ENCODE results near the gene EBF3.

EBF3 gene

DNA sequence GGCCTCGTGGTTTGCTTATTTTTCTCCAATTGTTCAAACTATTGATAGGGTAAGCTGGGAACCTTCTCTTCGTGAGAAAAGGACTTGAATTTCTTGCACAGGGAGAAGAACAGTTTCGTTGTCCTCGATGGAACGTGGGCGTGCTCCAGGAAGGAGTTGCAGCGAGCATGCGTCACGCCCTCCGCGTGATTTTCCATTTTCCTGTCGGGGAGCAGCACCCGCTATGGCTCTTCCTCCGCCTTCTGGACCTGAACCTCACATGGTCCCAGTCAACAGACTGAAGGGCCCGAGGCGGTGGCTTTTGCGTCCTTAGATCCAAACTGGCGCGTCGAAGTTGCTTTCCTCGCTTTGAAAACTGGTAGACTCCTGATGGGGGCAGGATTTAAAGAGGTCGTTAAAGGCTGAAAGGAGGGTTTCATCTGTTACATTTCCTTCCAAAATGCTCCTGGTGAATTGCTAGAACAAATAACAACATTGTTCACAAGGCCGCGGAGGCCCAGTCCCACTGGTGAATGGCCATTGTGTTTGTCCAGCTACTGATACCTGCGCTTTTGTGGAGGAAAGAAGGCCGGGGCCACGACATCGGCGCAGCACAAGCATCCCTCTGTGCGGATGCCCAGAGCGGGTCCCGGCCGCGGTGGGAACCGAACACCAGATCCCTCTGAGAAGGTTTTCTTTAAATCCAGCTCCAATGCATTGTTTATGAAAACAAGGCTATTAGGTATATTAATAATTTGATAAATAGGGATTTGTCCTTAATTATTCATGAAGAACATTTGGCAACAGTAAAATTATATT, 75.9 kb downstream of the EBF3 start:
- no peak for DNase-seq

DNA sequence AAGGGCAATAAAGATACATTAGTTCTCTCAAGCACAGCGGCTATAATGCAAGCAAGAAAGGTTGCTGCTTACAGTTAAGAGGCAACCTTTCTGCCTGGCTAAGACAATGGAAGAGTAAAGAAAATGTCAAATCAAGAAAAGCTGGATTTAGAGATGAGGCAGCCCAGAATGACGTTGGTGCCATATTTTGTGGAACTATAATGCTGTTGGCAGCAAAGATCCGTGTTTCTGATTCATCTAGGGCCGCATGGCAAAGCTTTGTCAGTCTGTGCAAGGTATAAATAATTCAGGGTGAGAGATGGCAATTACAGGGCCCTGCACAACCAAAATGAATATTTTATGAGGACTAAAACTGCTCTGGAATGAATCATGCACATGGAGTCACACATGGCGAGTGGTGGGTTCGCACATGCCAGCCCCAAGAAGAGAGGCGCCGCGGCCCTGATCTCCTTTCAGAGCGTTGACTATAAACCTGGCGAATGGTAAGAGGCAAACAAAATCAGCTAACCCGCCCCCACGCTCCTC, 76.6 kb downstream of the EBF3 start:
- DNase-seq = no peak

DNA sequence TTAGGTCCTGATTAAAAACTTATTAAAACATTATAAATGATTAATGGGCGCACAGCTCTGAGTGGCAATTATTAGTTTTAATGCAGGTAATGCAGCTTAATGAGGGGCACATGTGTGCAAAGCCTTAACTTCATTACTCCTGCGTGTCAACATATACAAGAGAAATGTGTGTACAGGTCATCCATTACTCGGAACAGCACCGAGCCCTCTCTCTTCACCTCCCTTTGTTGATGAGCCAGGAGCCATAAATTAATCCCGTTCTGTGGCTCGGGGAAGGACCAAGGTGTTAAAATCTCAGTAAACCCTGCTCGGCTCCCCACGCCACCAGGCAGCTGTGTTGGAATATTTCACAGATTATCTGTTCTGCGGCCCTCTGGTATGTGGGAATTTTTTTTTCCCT, 77.8 kb downstream of the EBF3 start:
- DNase-seq = no peak

DNA sequence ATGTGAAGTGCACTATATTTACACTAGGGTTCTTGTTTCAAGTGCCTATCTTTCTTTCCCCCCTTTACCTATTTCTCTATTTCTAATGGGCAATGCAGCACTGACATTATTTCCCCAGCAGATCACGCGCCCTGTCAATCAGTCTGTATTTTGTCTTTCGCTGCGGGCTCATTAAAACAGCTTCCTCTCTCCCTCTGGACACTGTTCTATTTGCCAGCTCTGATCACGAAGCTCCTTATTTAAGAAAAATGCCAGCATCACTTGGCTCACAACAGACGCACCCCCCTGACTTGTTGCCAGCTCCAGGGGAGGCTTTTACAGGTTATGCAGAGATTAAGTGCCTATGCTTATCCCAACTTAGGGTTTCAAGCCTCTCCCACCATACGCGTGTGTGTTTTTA, 78.5 kb downstream of the EBF3 start:
- no peak for DNase-seq

DNA sequence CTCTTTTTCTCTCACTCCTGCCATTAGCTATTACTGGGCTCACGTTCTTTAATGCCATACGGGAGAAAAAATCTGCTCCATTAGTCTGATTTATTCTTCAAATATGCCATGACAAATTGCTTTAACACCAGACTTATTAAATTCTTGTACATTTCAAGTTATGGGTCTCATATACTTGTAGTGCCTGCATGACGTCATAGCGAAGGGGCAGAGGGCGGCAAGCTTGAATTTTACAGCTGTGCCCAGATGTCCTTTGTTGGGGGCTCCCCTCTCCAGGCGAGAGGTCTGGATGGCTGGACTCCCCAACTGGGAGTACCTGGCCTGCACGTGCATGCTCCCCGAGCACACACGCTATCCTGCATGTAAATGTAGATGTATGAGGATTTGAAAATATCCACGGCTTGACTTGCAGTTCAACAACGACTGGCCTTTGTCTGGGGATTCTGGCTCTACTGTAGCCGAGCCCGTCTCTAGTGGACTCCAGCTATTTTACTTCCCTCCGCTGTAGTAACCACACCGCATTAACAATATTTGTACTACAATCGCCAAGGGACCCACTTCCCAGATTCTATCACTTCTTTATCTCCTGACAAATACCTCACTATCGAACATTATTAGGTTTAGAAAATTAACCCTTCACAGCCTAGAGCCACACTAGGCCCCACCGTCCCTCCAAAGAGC, 79.5 kb downstream of the EBF3 start:
- DNase-seq = no peak

DNA sequence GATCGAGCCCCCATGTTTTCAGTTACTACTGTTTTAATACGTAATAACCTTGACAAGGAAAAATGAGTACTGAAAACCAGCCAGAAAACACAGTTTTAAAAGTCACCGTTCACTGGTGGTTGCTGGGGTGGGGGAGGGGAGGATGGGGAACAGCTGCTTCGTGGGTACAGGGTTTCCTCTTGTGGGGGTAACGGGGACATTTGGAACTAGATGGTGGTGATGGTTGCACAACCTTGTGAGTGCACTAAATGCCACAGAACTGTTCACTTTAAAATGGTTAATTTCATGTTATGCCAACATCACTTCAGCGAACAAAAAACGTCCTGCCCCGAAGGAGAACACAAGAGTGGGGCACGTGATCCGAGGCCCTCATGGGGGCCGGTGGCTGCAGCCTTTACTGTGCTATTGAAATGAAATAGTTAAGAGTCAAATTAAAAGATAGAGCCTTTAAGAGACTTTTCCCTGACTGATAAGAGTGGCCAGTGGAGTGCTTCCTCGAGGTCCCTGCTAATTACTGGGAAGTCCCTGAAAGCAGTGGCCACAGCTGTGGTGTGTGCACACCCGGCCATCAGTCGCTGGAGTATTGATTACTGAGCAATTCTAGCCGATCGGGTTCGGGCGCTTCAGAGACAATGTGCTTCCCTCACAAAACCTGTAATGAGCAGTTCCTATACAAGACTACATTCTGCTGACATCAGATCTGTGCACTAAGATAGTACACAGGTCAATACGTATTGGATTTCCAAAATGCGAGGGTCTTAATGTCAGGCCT, 80.3 kb downstream of the EBF3 start:
- no peak for DNase-seq

DNA sequence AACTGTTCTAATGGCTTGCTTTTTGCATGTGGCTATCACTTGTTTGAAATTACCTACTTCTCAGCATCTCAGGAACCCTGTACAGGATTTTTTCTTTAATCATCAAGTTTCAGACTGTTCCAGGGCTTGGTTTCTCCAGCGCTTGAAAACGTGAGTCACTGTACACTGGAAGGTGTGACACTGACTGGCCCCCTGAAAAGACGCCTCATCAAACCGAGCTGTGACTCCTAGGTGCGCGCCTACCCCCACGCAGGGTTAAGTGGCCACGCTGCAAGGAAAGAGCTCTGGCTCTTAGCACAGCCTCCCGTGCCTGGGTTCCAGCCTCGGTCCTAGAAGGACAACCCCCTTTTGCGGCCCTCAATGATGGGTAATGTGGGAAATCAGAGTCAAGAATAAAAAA, 81.0 kb downstream of the EBF3 start:
- no peak for DNase-seq

DNA sequence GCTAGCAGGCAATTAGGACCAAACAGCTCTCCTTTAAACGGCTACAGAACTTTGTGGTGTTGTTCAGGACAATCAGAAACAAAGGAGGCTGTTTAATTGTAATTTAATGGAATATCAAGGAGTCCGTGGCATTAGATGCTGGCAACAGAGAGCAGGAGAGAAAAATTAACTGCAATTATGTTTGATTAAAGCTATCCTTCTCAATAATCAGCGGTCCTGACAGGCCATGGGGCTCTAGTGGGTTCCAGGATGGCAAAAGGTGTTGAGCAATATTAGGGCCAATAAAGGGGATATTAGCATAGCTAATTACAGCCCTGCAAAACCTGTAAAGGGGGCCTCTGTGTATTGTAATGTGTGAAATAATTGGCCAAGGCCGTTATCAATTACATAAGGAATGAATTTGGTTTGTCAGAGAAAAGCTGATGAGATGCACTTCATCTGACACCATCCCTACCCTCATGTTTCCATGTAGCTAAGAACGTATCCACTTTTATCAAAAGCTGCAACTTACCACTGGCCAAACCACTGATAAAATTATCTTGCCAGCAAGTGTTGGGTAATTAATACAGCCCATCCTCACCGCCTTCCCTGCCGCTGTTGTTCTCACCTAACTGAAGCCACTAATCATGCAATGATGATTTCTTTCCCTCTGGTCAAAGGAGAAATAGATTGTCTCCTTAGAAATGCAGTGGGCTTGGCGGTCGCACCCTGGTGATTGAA, 81.6 kb downstream of the EBF3 start:
- no peak for DNase-seq

DNA sequence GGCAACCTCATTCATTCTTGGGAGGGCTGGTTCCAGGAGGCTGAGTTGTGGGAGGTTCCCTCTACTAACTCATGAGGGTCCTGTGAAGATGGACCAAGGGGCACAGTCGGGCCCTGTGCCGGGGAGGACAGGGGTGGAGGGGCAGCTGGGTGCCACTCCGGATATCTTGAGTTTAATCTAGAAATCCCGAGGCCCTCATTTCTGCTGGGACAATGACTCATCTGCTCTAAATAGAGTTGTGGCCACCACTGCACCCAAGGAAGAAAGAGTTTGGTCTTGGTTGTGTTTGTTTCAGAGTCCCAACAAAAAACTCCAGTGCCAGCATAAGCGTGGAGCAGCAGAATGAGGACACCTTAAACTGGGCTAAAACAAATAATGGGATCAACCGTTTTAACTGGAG, 82.4 kb downstream of the EBF3 start:
- DNase-seq = no peak

DNA sequence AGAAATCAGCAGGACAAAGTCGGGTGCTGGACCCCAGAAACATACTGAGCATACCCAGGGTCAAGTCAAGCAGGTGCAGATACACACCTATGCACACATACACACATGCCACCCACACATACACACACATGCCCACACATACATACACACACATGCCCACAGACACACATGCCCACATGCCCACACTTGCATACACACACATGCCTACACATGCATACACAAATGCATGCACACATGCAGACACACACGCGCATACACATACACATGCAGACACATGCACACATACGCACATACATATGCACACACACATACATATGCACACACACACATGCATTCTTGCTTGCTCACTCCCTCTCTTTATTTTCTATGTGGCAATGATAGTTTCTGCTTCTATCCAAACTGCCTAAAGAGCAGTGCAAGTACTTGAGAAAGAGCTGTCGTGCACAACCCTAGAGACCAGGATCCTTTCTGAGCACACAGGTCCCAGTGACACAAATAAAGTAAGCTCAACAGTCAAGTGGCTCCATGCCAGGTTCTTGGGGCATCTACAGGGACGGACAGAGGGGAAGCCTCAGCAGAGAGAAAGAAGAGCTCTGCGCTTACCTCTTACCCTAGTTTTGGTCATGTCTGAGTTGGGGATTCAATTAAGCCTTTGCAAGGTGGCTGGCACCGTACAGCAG, 83.7 kb downstream of the EBF3 start:
- DNase-seq = no peak

DNA sequence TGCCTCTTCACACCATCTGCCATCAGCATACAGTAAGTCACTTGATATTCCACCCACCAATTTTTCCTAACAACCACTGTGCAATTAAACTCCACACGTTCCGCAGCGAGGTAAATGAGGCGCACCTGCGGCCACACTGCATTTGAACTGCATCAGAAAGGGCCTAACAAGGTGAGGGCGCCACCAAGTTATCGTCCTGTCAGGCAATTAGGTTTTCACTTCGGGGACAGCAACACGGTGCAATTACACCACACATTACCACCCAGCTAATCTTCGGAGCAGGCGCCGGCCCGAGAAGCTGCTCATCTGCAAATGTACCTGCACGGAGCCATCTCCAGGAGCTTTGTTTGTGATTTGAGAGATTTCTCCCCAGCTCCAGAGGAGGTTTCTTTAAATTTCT, 84.4 kb downstream of the EBF3 start:
- DNase-seq = no peak

DNA sequence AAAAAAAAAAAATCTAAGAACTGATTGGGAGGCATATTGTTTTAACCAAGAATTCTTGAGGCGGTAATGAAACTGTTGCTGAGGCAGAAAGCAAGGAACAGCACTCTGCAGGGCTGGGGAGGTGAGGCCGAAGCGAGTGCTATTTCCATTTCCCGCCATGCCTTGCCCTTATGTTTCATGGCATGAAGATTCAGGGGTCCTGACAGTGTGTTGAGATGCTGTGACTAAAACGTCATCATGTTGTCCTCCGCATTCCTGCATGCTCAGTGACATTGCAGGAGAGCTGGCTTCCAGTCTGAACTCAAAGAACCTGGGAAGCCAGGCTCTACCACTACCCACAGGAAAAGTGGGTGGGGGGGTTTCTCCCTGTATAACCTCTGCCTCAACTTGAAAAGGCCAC, 85.2 kb downstream of the EBF3 start:
- no peak for DNase-seq

DNA sequence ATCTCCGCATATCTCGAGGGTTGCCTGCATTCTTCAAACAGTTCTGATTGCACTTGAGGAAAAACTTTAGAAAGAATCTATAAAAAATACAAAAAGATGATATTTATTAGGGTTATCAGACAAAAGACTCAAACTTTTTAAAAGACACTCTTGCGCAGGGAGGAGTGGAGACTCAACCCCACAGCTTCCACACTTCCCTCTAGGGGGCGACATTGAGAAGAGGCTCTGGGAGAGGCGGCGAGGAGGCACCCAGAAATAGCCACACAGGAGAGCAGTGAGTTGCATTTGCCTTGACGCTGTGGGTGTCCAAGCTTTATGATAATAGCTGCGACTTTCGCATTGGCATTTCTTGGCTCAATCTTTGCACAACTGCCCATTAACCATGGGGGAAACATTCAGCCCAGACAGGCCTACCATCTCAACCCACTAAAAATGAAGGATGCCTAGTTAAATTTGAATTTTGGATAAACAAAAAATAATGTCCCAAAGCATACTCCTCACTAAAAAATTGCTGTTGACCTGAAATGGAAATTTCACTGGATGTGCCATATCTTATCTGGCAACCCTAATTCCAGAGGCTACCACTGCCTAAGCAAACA, 86.2 kb downstream of the EBF3 start:
- DNase-seq = peak; percentile 33

DNA sequence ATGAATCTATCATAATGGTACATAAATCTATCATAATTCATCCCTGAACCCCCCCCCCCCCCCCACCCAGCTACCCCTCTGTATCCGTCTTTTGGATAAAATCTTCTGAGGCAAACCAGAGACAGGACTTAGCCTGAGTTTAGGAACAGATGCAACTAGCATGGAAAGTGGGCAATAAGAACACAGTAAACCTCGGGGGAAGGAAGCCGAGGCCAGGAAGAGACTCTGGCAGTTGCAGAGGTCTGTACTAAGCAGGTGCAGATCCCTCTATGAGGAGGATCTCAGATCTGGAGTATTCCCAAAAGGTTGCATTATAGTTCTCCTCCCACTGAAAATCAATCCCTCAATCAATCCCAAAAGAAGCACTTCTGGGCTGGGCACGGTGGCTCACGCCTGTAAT, 87.2 kb downstream of the EBF3 start:
- DNase-seq = no peak

DNA sequence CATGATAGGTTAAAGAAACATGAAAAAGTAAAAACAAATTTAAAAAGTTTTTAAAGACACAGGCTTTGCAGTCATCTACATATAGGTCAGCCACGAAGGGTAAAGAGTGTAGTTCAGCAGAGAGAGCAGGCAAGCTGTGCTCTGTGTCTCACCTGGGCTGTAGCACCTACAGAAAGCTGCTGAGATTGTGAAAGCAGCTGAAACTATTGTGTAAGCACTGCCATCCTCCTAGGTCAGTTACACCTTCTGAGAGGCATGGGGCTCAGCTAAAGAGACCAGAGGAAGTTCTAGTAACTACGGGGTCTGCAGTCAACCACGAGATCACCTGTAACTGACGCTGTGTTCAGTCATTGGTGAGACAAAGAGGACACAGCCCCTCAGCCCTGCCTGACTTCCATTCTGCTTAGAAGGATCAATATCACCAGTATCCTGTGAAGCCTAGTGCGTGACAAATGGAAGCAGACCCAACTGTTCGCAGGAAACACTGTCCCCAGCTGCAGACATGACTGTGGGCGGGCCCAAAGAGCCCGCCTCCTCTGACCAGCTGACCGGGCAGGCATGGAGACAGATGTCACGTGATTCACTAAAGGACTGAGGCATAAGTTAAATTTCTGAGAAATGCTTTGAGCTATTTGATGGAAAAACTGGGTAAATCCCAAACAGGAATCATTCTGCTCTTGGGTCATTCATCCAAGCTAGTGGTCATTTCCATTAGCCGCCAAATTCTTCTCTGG, 87.9 kb downstream of the EBF3 start:
- no peak for DNase-seq

DNA sequence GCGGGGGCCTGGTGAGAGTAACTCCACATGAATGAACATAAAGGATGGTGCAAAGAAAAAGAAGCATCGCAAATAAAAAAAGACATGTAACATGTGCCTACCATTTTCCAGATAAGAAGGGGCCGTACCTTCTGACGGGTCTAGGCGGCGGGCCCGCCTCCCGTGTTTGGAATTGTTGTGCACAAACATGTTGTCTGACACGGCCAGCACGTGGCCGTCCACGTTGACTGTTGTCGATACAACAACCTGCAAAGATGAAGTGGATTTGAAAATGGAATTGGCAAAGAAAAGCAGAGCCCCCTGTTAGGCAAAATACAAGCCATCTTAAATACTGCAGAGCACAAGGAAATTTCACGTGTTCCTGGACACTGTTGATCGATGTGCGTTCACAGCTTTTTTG, 90.7 kb downstream of the EBF3 start:
- no peak for DNase-seq

DNA sequence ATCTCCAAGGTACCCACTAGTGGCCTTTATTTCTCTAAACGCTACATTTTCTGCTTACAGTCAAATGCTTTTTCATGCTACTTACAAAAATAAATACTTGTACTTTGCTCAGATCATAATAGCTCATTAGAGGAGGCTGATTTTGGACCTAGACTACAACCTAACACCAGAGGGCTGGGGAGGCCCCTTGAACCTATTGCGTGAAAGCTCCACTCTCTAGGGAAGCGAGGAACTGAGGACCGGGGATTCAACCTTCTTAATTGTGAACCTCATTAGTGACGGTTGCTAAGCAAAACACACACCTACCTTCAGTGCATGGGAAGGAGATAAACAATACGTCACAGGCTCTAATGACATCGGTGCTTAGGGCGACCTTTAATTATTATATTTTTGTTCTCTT, 92.1 kb downstream of the EBF3 start:
- DNase-seq = no peak

DNA sequence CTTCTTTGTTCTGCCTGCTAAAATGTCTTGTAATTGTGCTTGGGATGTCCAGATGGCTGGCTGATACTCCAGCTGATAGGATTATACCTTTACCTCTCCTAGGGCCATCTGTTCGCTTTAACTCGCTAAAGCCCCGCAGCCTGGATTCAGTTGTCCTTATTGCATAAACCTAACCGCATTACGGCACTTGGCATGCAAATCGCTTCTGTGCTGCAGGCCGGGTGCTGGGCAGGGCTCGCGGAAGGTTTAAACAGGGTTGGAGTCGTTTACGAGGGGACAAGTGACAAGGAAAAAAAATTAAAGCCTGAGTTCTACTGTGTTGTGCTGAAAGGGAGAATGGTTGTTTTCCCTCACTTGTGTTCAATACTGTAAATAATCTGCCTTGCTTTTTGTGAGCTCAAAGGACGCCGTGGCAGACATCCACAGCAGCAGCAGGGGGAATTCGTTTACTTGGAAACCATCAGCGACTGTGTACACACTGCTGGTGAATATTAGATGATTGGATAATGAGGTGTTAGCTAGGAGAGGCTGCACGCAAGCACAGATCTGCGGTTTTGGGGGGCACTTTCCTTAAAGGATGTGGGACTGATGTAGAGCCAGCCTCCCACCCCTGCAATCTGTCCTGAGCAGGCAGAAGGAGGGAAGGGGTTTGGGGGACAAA, 93.0 kb downstream of the EBF3 start:
- no peak for DNase-seq

DNA sequence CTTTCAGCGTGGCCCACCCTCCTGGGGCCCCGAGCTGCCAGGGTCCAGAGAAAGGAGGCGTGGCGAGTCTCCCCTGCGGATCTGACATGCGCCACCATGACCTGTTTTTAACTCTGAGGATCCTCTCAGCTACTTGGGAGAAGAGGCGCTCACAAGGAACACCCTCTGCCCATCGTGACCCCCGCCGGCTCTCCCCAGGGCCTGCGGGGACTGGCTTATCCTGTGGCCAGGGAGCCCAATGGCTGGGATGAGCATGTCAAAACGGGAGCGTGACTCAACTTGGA, 93.7 kb downstream of the EBF3 start:
- no peak for DNase-seq

DNA sequence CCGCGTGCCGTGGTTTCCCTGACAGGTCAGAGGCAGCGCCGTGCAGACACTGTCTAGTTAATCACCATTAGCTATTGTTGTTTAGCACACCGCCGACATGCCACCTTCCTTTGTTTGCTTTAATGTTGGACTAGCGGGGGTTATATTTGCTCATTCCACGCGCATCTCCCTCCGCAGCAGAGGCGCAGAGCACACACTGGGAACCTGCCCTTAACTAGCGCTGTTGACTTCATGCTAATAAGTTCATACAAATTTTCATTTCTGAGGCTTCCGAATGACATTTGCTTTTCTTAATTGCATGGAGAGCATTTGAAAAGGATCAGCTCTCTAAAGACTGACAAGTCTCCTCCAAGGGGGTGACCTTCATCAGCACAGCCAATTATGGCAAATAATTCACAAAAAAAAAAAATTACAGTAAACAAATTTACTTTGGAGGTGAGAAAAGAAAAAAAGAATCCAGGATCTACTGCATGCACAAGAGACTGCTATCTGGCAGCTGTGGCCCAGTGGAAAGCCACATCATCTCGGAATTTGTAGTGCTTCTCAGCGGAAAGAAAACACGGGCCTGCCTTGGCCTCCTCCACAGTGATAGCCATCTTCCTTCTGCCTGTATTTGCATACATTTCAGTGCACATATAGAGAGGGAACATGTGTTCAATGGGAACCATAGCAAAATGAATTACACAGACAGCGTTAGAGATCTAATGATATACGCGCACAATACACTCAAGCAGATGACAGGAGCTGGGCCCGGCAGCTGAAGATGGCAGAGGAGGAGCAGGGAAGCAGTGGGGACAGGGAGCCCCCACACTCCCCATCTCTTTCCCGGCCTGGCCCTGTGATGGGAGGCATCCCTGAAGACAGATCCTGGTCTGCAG, 94.2 kb downstream of the EBF3 start:
- no peak for DNase-seq
